Measurements from ENCODE around the gene PLA2G3. TPM values are rescaled to one million over a fixed set of nuclear protein-coding genes. Genes with fewer than 3 reads are reported as not detected.

PLA2G3 gene
- polyA plus RNA-seq, 2 of the 4 experiments (the other 2 are of a cell fraction) = not detected

DNA sequence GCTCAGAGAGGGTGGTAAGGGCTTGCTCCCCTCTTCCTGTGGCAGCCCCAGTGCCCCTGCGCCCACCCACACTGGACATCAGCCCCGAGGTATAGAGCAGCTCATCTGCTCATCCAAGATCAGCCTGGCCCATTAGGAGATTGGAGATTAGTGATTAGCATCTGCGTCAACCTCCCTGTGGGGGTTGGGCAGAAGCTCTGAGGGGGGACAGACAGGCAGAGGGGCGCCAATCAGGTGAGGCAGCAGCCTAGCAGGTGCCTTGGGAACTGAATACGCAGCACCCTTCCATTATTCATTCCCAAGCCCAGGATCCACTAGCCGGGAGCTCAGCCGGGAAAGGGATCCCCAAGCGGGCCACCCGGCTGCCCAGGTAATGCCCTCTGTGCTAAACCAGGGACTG, 48.1 kb downstream of the PLA2G3 start:
- Histone ChIP-seq H3K27ac (no peak overlapping the region), H3K4me1 (no peaks in the 10 kb centered on the region), H3K9me3 (no peaks in the 10 kb centered on the region), H3K4me3 (no peak overlapping the region), H3K4me2 (no peak overlapping the region)
- 100% methylated on average over 4 of the region's 9 CpGs for WGBS (ENCODE audit: missing lambda C conversion rate)
- DNase-seq (ENCODE audit: low read depth in 1 of 2, low spot score in 1 of 2) (no peak), FAIRE-seq (no peak), ATAC-seq (no peak)
- ChIA-PET POLR2A (interaction anchor here (1.4 kb wide), 1 partner anchor 10 kb away, joined by 3 read pairs; no protein-coding TSS in a partner anchor), CTCF (interaction anchor here (1.1 to 5.4 kb wide), 4 partner anchors 10 to 145 kb away, joined by 3 to 44 read pairs (median 10); partner anchors contain the start of gene SELENOM)
- no peak for TF ChIP-seq POLR2A (IDR thresholded peaks at IDR 0.05; ENCODE audit: low read length)
- no peak for TF ChIP-seq JUNB (IDR thresholded peaks at IDR 0.05)
- no peak for TF ChIP-seq KDM5A (IDR thresholded peaks at IDR 0.05)
- TF ChIP-seq, protein P1, sequence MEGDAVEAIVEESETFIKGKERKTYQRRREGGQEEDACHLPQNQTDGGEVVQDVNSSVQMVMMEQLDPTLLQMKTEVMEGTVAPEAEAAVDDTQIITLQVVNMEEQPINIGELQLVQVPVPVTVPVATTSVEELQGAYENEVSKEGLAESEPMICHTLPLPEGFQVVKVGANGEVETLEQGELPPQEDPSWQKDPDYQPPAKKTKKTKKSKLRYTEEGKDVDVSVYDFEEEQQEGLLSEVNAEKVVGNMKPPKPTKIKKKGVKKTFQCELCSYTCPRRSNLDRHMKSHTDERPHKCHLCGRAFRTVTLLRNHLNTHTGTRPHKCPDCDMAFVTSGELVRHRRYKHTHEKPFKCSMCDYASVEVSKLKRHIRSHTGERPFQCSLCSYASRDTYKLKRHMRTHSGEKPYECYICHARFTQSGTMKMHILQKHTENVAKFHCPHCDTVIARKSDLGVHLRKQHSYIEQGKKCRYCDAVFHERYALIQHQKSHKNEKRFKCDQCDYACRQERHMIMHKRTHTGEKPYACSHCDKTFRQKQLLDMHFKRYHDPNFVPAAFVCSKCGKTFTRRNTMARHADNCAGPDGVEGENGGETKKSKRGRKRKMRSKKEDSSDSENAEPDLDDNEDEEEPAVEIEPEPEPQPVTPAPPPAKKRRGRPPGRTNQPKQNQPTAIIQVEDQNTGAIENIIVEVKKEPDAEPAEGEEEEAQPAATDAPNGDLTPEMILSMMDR (IDR thresholded peaks at IDR 0.05) = no peak
- TF ChIP-seq MAFK (IDR thresholded peaks at IDR 0.05; ENCODE audit: partially characterized antibody) = no peak
- TF ChIP-seq, protein P2, sequence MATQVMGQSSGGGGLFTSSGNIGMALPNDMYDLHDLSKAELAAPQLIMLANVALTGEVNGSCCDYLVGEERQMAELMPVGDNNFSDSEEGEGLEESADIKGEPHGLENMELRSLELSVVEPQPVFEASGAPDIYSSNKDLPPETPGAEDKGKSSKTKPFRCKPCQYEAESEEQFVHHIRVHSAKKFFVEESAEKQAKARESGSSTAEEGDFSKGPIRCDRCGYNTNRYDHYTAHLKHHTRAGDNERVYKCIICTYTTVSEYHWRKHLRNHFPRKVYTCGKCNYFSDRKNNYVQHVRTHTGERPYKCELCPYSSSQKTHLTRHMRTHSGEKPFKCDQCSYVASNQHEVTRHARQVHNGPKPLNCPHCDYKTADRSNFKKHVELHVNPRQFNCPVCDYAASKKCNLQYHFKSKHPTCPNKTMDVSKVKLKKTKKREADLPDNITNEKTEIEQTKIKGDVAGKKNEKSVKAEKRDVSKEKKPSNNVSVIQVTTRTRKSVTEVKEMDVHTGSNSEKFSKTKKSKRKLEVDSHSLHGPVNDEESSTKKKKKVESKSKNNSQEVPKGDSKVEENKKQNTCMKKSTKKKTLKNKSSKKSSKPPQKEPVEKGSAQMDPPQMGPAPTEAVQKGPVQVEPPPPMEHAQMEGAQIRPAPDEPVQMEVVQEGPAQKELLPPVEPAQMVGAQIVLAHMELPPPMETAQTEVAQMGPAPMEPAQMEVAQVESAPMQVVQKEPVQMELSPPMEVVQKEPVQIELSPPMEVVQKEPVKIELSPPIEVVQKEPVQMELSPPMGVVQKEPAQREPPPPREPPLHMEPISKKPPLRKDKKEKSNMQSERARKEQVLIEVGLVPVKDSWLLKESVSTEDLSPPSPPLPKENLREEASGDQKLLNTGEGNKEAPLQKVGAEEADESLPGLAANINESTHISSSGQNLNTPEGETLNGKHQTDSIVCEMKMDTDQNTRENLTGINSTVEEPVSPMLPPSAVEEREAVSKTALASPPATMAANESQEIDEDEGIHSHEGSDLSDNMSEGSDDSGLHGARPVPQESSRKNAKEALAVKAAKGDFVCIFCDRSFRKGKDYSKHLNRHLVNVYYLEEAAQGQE (IDR thresholded peaks at IDR 0.05) = no peak
- no peak for TF ChIP-seq CBX2 (IDR thresholded peaks at IDR 0.05; ENCODE audit: borderline replicate concordance, low read depth)
- no peak for TF ChIP-seq FOSB (CRISPR knock-in tag; IDR thresholded peaks at IDR 0.05)
- TF ChIP-seq KDM1A (IDR thresholded peaks at IDR 0.05; ENCODE audit: low read depth) = no peak

DNA sequence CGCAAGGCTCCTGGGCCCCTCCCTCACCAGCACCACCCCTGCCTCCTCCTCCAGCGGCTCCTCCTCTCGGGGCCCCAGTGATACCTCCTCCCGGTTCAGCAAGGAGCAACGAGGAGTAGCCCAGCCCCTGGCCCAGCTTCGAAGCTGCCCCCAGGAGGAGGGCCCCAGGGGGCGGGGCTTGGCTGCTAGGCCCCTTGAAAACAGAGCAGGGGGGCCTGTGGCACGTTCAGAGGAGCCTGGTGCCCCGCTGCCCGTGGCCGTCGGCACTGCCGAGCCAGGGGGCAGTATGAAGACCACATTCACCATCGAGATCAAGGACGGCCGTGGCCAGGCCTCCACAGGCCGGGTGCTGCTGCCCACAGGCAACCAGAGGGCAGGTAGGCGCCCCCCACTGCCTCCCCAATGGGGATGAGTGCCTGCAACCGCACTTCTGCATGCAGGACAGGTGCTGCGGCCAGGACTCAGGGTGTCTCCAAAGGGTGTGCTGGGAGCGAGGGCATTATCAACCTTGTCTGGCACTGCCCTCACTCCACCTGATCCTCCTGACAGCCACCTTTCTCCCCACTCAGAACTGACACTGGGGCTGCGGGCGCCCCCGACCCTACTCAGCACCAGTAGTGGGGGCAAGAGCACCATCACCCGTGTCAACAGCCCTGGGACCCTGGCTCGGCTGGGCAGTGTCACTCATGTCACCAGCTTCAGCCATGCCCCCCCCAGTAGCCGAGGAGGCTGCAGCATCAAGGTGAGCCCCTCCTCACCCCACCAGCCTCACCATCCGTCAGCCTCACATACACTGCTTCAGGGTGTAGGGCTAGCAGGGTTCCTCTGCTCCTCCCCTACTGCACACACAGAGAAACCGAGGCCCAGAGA, 49.0 kb downstream of the PLA2G3 start:
- Histone ChIP-seq H3K4me1 (0 out of 3 replicates have a peak, but pooled peaks cover 2% of the 10 kb centered on the region), H3K9me3 (no peaks in the 10 kb centered on the region), H3K4me3 (no peak overlapping the region), H3K4me2 (no peak overlapping the region), H3K27ac (no peak overlapping the region)
- FAIRE-seq = no peak
- ChIA-PET POLR2A (interaction anchor here (1.4 kb wide), 1 partner anchor 9 kb away, joined by 3 read pairs; no protein-coding TSS in a partner anchor), CTCF (interaction anchor here (1.8 to 6.6 kb wide), 5 partner anchors 9 to 181 kb away, joined by 6 to 50 read pairs (median 13); partner anchors contain the start of gene SELENOM)
- 91% methylated on average over 13 of the region's 29 CpGs for WGBS (ENCODE audit: missing lambda C conversion rate)
- no peak for ATAC-seq
- no peak for TF ChIP-seq ZC3H11A (IDR thresholded peaks at IDR 0.05)
- TF ChIP-seq, protein P3, sequence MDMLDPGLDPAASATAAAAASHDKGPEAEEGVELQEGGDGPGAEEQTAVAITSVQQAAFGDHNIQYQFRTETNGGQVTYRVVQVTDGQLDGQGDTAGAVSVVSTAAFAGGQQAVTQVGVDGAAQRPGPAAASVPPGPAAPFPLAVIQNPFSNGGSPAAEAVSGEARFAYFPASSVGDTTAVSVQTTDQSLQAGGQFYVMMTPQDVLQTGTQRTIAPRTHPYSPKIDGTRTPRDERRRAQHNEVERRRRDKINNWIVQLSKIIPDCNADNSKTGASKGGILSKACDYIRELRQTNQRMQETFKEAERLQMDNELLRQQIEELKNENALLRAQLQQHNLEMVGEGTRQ (IDR thresholded peaks at IDR 0.05) = no peak
- TF ChIP-seq EHF (CRISPR knock-in tag; IDR thresholded peaks at IDR 0.05) = no peak
- TF ChIP-seq POLR2A (IDR thresholded peaks at IDR 0.05; ENCODE audit: low read length) = no peak
- no peak for TF ChIP-seq GATA3 (IDR thresholded peaks at IDR 0.05; ENCODE audit: borderline replicate concordance)
- TF ChIP-seq CHD2 (IDR thresholded peaks at IDR 0.05; ENCODE audit: low read length, partially characterized antibody) = no peak
- TF ChIP-seq KDM1A (IDR thresholded peaks at IDR 0.05; ENCODE audit: low read depth) = no peak
- TF ChIP-seq EHMT2 (IDR thresholded peaks at IDR 0.05; ENCODE audit: low read depth) = no peak
- no peak for TF ChIP-seq POLR2AphosphoS2 (conservative IDR thresholded peaks at IDR 0.05; ENCODE audit: low read length)
- TF ChIP-seq CBX2 (IDR thresholded peaks at IDR 0.05; ENCODE audit: borderline replicate concordance, low read depth) = no peak
- no peak for TF ChIP-seq SREBF2 (IDR thresholded peaks at IDR 0.05)
- no peak for TF ChIP-seq RNF2 (IDR thresholded peaks at IDR 0.05; ENCODE audit: borderline replicate concordance, low read depth)
- no peak for TF ChIP-seq HEYL (CRISPR knock-in tag; IDR thresholded peaks at IDR 0.05)
- TF ChIP-seq RARB (CRISPR knock-in tag; IDR thresholded peaks at IDR 0.05) = no peak
- TF ChIP-seq, protein P4, sequence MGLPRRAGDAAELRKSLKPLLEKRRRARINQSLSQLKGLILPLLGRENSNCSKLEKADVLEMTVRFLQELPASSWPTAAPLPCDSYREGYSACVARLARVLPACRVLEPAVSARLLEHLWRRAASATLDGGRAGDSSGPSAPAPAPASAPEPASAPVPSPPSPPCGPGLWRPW (IDR thresholded peaks at IDR 0.05) = no peak
- TF ChIP-seq EP300 (IDR thresholded peaks at IDR 0.05) = no peak
- no peak for TF ChIP-seq NPAS2 (CRISPR knock-in tag; IDR thresholded peaks at IDR 0.05; ENCODE audit: borderline replicate concordance)
- no peak for TF ChIP-seq JUNB (IDR thresholded peaks at IDR 0.05)
- no peak for DNase-seq (ENCODE audit: low read depth in 1 of 2, low spot score in 1 of 2)

Measured in A549 (cell line).